Fibroblast of lung (primary cell): ENCODE results near the gene POLR2A. TPM values are rescaled to one million over a fixed set of nuclear protein-coding genes. Genes with fewer than 3 reads are reported as not detected.
A peak's percentile ranks its signal among the peaks of the same experiment; 100 is the strongest.
"Not testable (repeated sequence)": the region's sequence is repeated elsewhere in the genome, so short reads cannot be mapped to it uniquely, and the experiment has no call there.

Source experiments
- DNase-seq, 2 donors: peaks; one replicate each; pipeline versions ENCODE4 v3.0.0 to v3.0.0-alpha.2; 2010; ENCODE audit warnings: low read depth in 2 of 2
- H2AFZ ChIP-seq: 2 replicates; pipeline ENCODE4 v1.5.1; 2012; ENCODE audit warnings: low read length, control low read depth, inconsistent platforms
- H3K27ac ChIP-seq: 2 replicates; pipeline ENCODE4 v1.5.1; 2011; ENCODE audit warnings: low read length, control low read depth; ENCODE audit not compliant: insufficient read depth
- H3K27me3 ChIP-seq: 2 replicates; pipeline ENCODE4 v1.5.1; 2011; ENCODE audit warnings: mild to moderate bottlenecking, low read length; ENCODE audit not compliant: control insufficient read depth, insufficient read depth
- H3K36me3 ChIP-seq: 2 replicates; pipeline ENCODE4 v1.5.1; 2011; ENCODE audit warnings: low read length; ENCODE audit not compliant: control insufficient read depth, insufficient read depth
- H3K4me1 ChIP-seq: 2 replicates; pipeline ENCODE4 v1.5.1; 2011; ENCODE audit warnings: low read length; ENCODE audit not compliant: control insufficient read depth, insufficient read depth; ENCODE audit errors: extremely low read depth
- H3K4me2 ChIP-seq: 2 replicates; pipeline ENCODE4 v1.5.1; 2011; ENCODE audit warnings: low read length, control low read depth; ENCODE audit not compliant: insufficient read depth; ENCODE audit errors: extremely low read depth
- H3K4me3 ChIP-seq, 4 experiments: fragments of 200-600 bp in 1 of 4; sonication (generic) in 1 of 4; replicated peaks in 1 of 4; 2 replicates each; pipeline ENCODE4 v1.5.1; 2011 to 2016; ENCODE audit warnings: low read length in 4 of 4, low read depth in 3 of 4, mild to moderate bottlenecking in 3 of 4, control low read depth in 2 of 4, inconsistent platforms in 1 of 4, mixed read lengths in 1 of 4; ENCODE audit not compliant: insufficient read depth in 1 of 4; ENCODE audit errors: control extremely low read depth in 1 of 4
- H3K79me2 ChIP-seq: 2 replicates; pipeline ENCODE4 v1.5.1; 2012; ENCODE audit warnings: mild to moderate bottlenecking, low read length, inconsistent platforms; ENCODE audit not compliant: control insufficient read depth, insufficient read depth
- H3K9ac ChIP-seq: 2 replicates; pipeline ENCODE4 v1.5.1; 2011; ENCODE audit warnings: mild to moderate bottlenecking, low read length, control low read depth; ENCODE audit not compliant: insufficient read depth
- H3K9me3 ChIP-seq: 2 replicates; pipeline ENCODE4 v1.5.1; 2012; ENCODE audit warnings: low read depth, low read length; ENCODE audit not compliant: control insufficient read depth, insufficient read depth
- H4K20me1 ChIP-seq: 2 replicates; pipeline ENCODE4 v1.5.1; 2011; ENCODE audit warnings: low read length; ENCODE audit not compliant: control insufficient read depth, insufficient read depth; ENCODE audit errors: extremely low read depth
- EZH2 ChIP-seq: IDR thresholded peaks from 2 replicates; pipeline ENCODE4 v1.5.1; 2012; ENCODE audit warnings: low read length, control low read depth, mild to moderate bottlenecking; ENCODE audit errors: missing control alignments
- polyA plus RNA-seq, 2 donors: library from polyadenylated mRNA; depleted of rRNA in 1 of 2; stranded (reverse) in 1 of 2; unstranded in 1 of 2; fragments of >200 nt; gene quantifications; 2 replicates each; pipeline ENCODE4 v1.2.1, GENCODE V29; 2011 to 2012; ENCODE audit warnings: missing spikeins in 1 of 2
- total RNA-seq: library from RNA; depleted of rRNA; stranded (reverse); fragments of >200 nt; gene quantifications from 2 replicates; pipeline ENCODE4 v1.2.1, GENCODE V29; 2014
- TF ChIP-seq, protein P1 (sequence below), 2 donors: IDR thresholded peaks in 1 of 2; conservative IDR thresholded peaks in 1 of 2; 1 replicate in 1 of 2; 2 replicates in 1 of 2; pipeline ENCODE4 v1.5.1; 2011 to 2012; ENCODE audit warnings: low read length in 2 of 2, control low read depth in 1 of 2, inconsistent platforms in 1 of 2, low read depth in 1 of 2, mild to moderate bottlenecking in 1 of 2

The POLR2A gene
- total and polyA plus RNA-seq, 2 donors (not counting 1 experiment from before 2014, with no cell fraction given) = 7.1 to 75.8 TPM

- H3K9ac ChIP-seq = peak within 1 kb of the TSS; percentile 96
- H3K27me3 ChIP-seq = no peaks in the 10 kb centered on the region
- DNase-seq = peak; percentile 28 to 60
- H3K79me2 ChIP-seq = peaks cover 60% of the 10 kb centered on the region
- H3K4me3 ChIP-seq = peak within 1 kb of the TSS; percentile 70 to 91 (median 82)
- peak within 1 kb of the TSS; percentile 93 for H3K4me2 ChIP-seq
- H3K4me1 ChIP-seq = peaks cover 27% of the 10 kb centered on the region
- H3K36me3 ChIP-seq = peaks cover under 1% of the 10 kb centered on the region
- H3K9me3 ChIP-seq = no peaks in the 10 kb centered on the region
- TF ChIP-seq EZH2 = no peak
- TF ChIP-seq, protein P1, sequence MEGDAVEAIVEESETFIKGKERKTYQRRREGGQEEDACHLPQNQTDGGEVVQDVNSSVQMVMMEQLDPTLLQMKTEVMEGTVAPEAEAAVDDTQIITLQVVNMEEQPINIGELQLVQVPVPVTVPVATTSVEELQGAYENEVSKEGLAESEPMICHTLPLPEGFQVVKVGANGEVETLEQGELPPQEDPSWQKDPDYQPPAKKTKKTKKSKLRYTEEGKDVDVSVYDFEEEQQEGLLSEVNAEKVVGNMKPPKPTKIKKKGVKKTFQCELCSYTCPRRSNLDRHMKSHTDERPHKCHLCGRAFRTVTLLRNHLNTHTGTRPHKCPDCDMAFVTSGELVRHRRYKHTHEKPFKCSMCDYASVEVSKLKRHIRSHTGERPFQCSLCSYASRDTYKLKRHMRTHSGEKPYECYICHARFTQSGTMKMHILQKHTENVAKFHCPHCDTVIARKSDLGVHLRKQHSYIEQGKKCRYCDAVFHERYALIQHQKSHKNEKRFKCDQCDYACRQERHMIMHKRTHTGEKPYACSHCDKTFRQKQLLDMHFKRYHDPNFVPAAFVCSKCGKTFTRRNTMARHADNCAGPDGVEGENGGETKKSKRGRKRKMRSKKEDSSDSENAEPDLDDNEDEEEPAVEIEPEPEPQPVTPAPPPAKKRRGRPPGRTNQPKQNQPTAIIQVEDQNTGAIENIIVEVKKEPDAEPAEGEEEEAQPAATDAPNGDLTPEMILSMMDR (conservative IDR thresholded peaks at IDR 0.05 in 1 of 2, IDR thresholded peaks at IDR 0.05 in 1 of 2; ENCODE audit: low read depth in 1 of 2, low read length in 2 of 2) = no peak
- H4K20me1 ChIP-seq = peaks cover 2% of the 10 kb centered on the region
- peak within 1 kb of the TSS; percentile 32 for H2AFZ ChIP-seq
- H3K27ac ChIP-seq = peak within 1 kb of the TSS; percentile 91
Observed at GRCh38 chr17:7479213-7480088, 4.7 kb upstream of the POLR2A start, which contains the start of gene ZBTB4. Gene ZBTB4 (minus strand): TSS chr17:7479631. CDS start chr17:7466801, 12,830 bp downstream.

GRCh38 chr17:7480089-7480384 lies 4.1 kb upstream of the POLR2A start:
- Histone ChIP-seq H3K36me3 (no peaks in the 10 kb centered on the region), H3K9ac (peak overlapping the region; percentile 86), H3K4me2 (peak overlapping the region; percentile 93), H3K79me2 (peaks cover 57% of the 10 kb centered on the region), H3K9me3 (no peaks in the 10 kb centered on the region), H3K4me1 (peaks cover 27% of the 10 kb centered on the region), H4K20me1 (peaks cover 2% of the 10 kb centered on the region), H3K27me3 (no peaks in the 10 kb centered on the region), H3K4me3 (peak overlapping the region; percentile 63 to 71 (median 70)), H2AFZ (no peak overlapping the region), H3K27ac (peak overlapping the region; percentile 91)
- TF ChIP-seq EZH2 = no peak
- TF ChIP-seq, protein P1 (conservative IDR thresholded peaks at IDR 0.05 in 1 of 2, IDR thresholded peaks at IDR 0.05 in 1 of 2; ENCODE audit: low read depth in 1 of 2, low read length in 2 of 2) = no peak
- no peak for DNase-seq

DNA sequence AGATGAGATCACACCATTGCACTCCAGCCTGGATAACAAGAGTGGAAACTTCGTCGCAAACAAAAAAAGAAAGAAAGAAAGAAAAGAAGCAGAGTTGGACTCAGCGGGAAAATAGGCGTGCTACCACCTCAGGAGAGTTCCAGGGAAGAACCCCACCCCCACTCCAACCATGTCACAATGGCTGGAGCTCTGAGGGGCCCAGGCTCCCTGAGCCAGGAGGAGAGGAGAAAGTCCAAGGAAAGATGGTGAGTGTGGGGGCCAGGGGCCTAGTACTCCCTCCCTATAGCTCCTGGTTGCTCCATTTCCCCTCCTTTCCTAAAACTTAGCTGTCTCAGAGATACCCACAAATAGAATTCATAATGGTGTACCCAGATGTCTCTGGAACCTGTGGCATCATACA lies 2.9 kb upstream of the POLR2A start, which contains the start of gene SLC35G6:
TSS of gene SLC35G6 (plus strand) at position 172 of the 400 bp plus-strand sequence. CDS start at position 243, 71 bp downstream.
- H3K4me3 ChIP-seq = peak within 1 kb of the TSS in 1 of 4 experiments; percentile 70
- peak within 1 kb of the TSS; percentile 91 for H3K27ac ChIP-seq
- H3K4me2 ChIP-seq = peak within 1 kb of the TSS; percentile 93
- not testable (repeated sequence) for H3K27me3 ChIP-seq, H3K9me3 ChIP-seq, DNase-seq, H4K20me1 ChIP-seq, H2AFZ ChIP-seq, H3K9ac ChIP-seq, H3K36me3 ChIP-seq
- H3K79me2 ChIP-seq = peaks cover 56% of the 10 kb centered on the region
- H3K4me1 ChIP-seq = peaks cover 25% of the 10 kb centered on the region

DNA sequence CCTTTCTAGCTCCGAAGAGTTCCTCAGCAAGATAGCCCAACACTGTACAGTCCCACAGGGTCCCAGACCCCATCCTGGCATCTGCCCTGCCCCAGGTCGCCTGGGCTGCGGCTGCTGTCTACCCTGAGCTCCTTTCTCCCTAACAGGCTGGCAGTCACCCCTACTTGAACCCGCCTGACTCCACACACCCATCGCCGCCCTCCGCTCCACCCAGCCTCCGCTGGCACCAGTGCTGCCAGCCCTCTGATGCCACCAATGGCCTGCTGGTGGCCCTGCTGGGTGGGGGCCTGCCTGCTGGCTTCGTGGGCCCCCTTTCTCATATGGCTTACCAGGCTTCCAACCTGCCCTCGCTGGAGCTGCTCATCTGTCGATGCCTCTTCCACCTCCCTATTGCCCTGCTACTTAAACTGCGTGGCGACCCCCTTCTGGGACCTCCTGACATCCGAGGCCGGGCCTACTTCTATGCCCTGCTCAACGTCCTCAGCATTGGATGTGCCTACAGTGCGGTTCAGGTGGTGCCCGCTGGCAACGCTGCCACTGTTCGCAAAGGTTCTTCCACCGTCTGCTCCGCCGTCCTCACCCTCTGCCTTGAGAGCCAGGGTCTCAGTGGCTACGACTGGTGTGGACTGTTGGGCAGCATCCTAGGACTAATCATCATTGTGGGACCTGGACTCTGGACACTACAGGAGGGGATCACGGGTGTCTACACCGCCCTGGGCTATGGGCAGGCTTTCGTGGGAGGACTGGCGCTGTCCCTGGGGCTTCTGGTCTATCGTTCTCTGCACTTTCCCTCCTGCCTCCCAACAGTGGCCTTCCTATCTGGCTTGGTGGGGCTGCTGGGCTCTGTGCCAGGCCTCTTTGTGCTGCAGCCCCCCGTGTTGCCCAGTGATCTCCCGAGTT lies 2.1 kb upstream of the POLR2A start:
- not testable (repeated sequence) for H3K36me3 ChIP-seq, H3K4me2 ChIP-seq, H2AFZ ChIP-seq, H3K9ac ChIP-seq, H3K27me3 ChIP-seq, H3K4me3 ChIP-seq, DNase-seq, H4K20me1 ChIP-seq, H3K9me3 ChIP-seq
- peaks cover 55% of the 10 kb centered on the region for H3K79me2 ChIP-seq
- H3K27ac ChIP-seq = peak overlapping the region; percentile 100
- H3K4me1 ChIP-seq = peaks cover 17% of the 10 kb centered on the region

DNA sequence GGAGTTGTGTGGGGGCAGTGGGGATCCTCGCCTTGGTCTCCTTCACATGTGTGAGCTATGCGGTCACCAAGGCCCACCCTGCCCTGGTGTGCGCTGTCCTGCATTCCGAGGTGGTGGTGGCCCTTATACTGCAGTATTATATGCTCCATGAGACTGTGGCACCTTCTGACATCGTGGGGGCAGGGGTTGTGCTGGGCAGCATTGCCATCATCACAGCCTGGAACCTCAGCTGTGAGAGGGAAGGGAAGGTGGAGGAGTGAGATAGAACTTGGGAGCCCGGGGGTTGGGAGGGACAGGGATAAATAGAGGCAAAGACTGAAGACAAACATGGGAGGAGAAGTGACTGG lies 1.5 kb upstream of the POLR2A start:
- DNase-seq, H3K27me3 ChIP-seq, H3K9me3 ChIP-seq, H4K20me1 ChIP-seq, H2AFZ ChIP-seq, H3K36me3 ChIP-seq: not testable (repeated sequence)
- Histone ChIP-seq H3K4me2 (peak overlapping the region; percentile 94), H3K4me3 (peak overlapping the region; percentile 66 to 91 (median 82)), H3K27ac (peak overlapping the region; percentile 100), H3K79me2 (peaks cover 55% of the 10 kb centered on the region), H3K4me1 (peaks cover 20% of the 10 kb centered on the region), H3K9ac (peak overlapping the region; percentile 98)
